Liver (tissue), 9 donors: ENCODE results near the gene YTHDF2. TPM values are rescaled to one million over a fixed set of nuclear protein-coding genes. Genes with fewer than 3 reads are reported as not detected.

Experiments used
- DNase-seq: peaks from one replicate; pipeline ENCODE4 v3.0.0-alpha.2; 2017; ENCODE audit warnings: low spot score
- H3K27ac ChIP-seq, 2 donors: one replicate each; pipeline ENCODE4 v1.7.0; 2013; ENCODE audit warnings: inconsistent platforms in 2 of 2, low read length in 2 of 2, control low read depth in 1 of 2, low read depth in 1 of 2, mild to moderate bottlenecking in 1 of 2
- H3K27me3 ChIP-seq, 4 donors: one replicate each; pipeline versions ENCODE4 v1.6.1 to v1.7.0; 2013; ENCODE audit warnings: low read length in 3 of 4, inconsistent platforms in 1 of 4, mild to moderate bottlenecking in 1 of 4, moderate library complexity in 1 of 4; ENCODE audit not compliant: control insufficient read depth in 4 of 4, insufficient read depth in 4 of 4
- H3K36me3 ChIP-seq, 4 donors: one replicate each; pipeline versions ENCODE4 v1.6.1 to v1.7.0; 2013; ENCODE audit warnings: low read length in 3 of 4, mild to moderate bottlenecking in 3 of 4, low read depth in 1 of 4, moderate library complexity in 1 of 4; ENCODE audit not compliant: control insufficient read depth in 4 of 4, insufficient read depth in 3 of 4
- H3K4me1 ChIP-seq, 4 donors: one replicate each; pipeline versions ENCODE4 v1.6.1 to v1.7.0; 2013; ENCODE audit warnings: low read length in 3 of 4, mild to moderate bottlenecking in 3 of 4, moderate library complexity in 1 of 4; ENCODE audit not compliant: control insufficient read depth in 4 of 4, insufficient read depth in 4 of 4
- H3K4me3 ChIP-seq, 3 donors: one replicate each; pipeline versions ENCODE4 v1.6.1 to v1.7.0; 2013; ENCODE audit warnings: low read length in 3 of 3, control low read depth in 1 of 3, low read depth in 1 of 3, mild to moderate bottlenecking in 1 of 3
- H3K9ac ChIP-seq, 2 donors: one replicate each; pipeline ENCODE4 v1.7.0; 2013; ENCODE audit warnings: low read length in 2 of 2, mild to moderate bottlenecking in 2 of 2, moderate library complexity in 2 of 2, control low read depth in 1 of 2, low read depth in 1 of 2
- H3K9me3 ChIP-seq, 4 donors: one replicate each; pipeline versions ENCODE4 v1.6.1 to v1.7.0; 2013; ENCODE audit warnings: low read length in 3 of 4; ENCODE audit not compliant: control insufficient read depth in 4 of 4
- ATF3 ChIP-seq: IDR thresholded peaks from 2 replicates; pipeline ENCODE4 v1.6.1; 2016; ENCODE audit warnings: antibody characterized with exemption
- CTCF ChIP-seq: fragments of 150-350 bp; IDR thresholded peaks from 2 replicates; pipeline ENCODE4 v1.5.1; 2017; ENCODE audit warnings: improper control_type of control experiment, low read depth, low read length; ENCODE audit not compliant: missing input control
- EGR1 ChIP-seq, 2 donors: IDR thresholded peaks; 2 replicates each; pipeline ENCODE4 v1.6.1; 2016 to 2018; ENCODE audit warnings: antibody characterized with exemption in 2 of 2, low read depth in 2 of 2
- FOXA1 ChIP-seq: IDR thresholded peaks from 2 replicates; pipeline ENCODE4 v1.6.1; 2016; ENCODE audit warnings: antibody characterized with exemption
- FOXA2 ChIP-seq: IDR thresholded peaks from 2 replicates; pipeline ENCODE4 v1.6.1; 2016; ENCODE audit warnings: antibody characterized with exemption
- GABPA ChIP-seq, 2 donors: IDR thresholded peaks in 1 of 2; conservative IDR thresholded peaks in 1 of 2; 2 replicates each; pipeline ENCODE4 v1.6.1; 2016; ENCODE audit warnings: antibody characterized with exemption in 2 of 2, mild to moderate bottlenecking in 1 of 2, moderate library complexity in 1 of 2
- HNF4A ChIP-seq, 2 donors: conservative IDR thresholded peaks; 2 replicates each; pipeline ENCODE4 v1.6.1; 2016; ENCODE audit warnings: antibody characterized with exemption in 2 of 2, mild to moderate bottlenecking in 2 of 2
- HNF4G ChIP-seq: IDR thresholded peaks from 2 replicates; pipeline ENCODE4 v1.6.1; 2016; ENCODE audit warnings: antibody characterized with exemption
- JUND ChIP-seq, 2 donors: IDR thresholded peaks; 2 replicates each; pipeline ENCODE4 v1.6.1; 2016; ENCODE audit warnings: antibody characterized with exemption in 2 of 2
- MAX ChIP-seq: IDR thresholded peaks from 2 replicates; pipeline ENCODE4 v1.6.1; 2016; ENCODE audit warnings: antibody characterized with exemption
- NR2F2 ChIP-seq: IDR thresholded peaks from 2 replicates; pipeline ENCODE4 v1.6.1; 2016; ENCODE audit warnings: antibody characterized with exemption
- RAD21 ChIP-seq, 2 donors: IDR thresholded peaks; 2 replicates each; pipeline ENCODE4 v1.6.1; 2016; ENCODE audit warnings: antibody characterized with exemption in 2 of 2, mild to moderate bottlenecking in 2 of 2
- REST ChIP-seq: IDR thresholded peaks from 2 replicates; pipeline ENCODE4 v1.6.1; 2016; ENCODE audit warnings: antibody characterized with exemption, mild to moderate bottlenecking
- RXRA ChIP-seq, 2 donors: IDR thresholded peaks; 2 replicates each; pipeline ENCODE4 v1.6.1; 2017 to 2018; ENCODE audit warnings: antibody characterized with exemption in 2 of 2, mild to moderate bottlenecking in 1 of 2
- SP1 ChIP-seq: IDR thresholded peaks from 2 replicates; pipeline ENCODE4 v1.6.1; 2018; ENCODE audit warnings: antibody characterized with exemption, mild to moderate bottlenecking
- TAF1 ChIP-seq: conservative IDR thresholded peaks from 2 replicates; pipeline ENCODE4 v1.6.1; 2016; ENCODE audit warnings: antibody characterized with exemption, mild to moderate bottlenecking
- YY1 ChIP-seq: IDR thresholded peaks from 2 replicates; pipeline ENCODE4 v1.6.1; 2016; ENCODE audit warnings: antibody characterized with exemption, mild to moderate bottlenecking
- ZBTB33 ChIP-seq: IDR thresholded peaks from 2 replicates; pipeline ENCODE4 v1.6.1; 2016; ENCODE audit warnings: antibody characterized with exemption
- polyA plus RNA-seq, 2 donors: library from polyadenylated mRNA; stranded (reverse) in 1 of 2; unstranded in 1 of 2; fragments of 200-250 nt in 1 of 2; fragments of >200 nt in 1 of 2; fragmentation: Nextera tagmentation in 1 of 2; extraction: Ambion mirVana in 1 of 2; gene quantifications; one replicate each; pipeline versions ENCODE4 v1.2.1 to v1.2.3, GENCODE V29; 2013 to 2015
- total RNA-seq, 2 donors: library from RNA; depleted of rRNA; stranded (reverse); fragments of >200 nt; gene quantifications; one replicate each; pipeline ENCODE4 v1.2.3, GENCODE V29; 2014
- donor health status: healthy.
- donor health status: healthy.
- donor health status: healthy.
- donor health status: healthy.
- donor health status: healthy.

The YTHDF2 gene
- total and polyA plus RNA-seq, 4 donors = 21.1 to 37.9 (median 29.9) TPM

- H3K4me1 ChIP-seq = peaks cover 4 to 37% (median 22%) of the 10 kb centered on the region in 4 donors
- no peak for TF ChIP-seq NR2F2
- no peak for TF ChIP-seq TAF1
- TF ChIP-seq ZBTB33 = no peak
- TF ChIP-seq ATF3 = no peak
- TF ChIP-seq JUND (IDR thresholded peaks at IDR 0.05) = no peak
- TF ChIP-seq FOXA2 = no peak
- no peak for TF ChIP-seq MAX
- no peak for TF ChIP-seq FOXA1
- TF ChIP-seq REST = no peak
- TF ChIP-seq HNF4G = no peak
- no peak for TF ChIP-seq YY1
- no peak for TF ChIP-seq SP1
- TF ChIP-seq EGR1 (IDR thresholded peaks at IDR 0.05; ENCODE audit: low read depth in 2 of 2) = no peak
- TF ChIP-seq RXRA (IDR thresholded peaks at IDR 0.05) = no peak
- no peak for TF ChIP-seq CTCF
- TF ChIP-seq HNF4A (conservative IDR thresholded peaks at IDR 0.05) = no peak
- TF ChIP-seq RAD21 (IDR thresholded peaks at IDR 0.05) = no peak
- no peak for TF ChIP-seq GABPA (IDR thresholded peaks at IDR 0.05 in 1 of 2, conservative IDR thresholded peaks at IDR 0.05 in 1 of 2)
- H3K9ac ChIP-seq = peak overlapping the region in 1 of 2 donors; percentile 7
- H3K36me3 ChIP-seq = peaks cover 20 to 49% (median 34%) of the 10 kb centered on the region in 4 donors
- no peak for DNase-seq
- no peak overlapping the region for H3K4me3 ChIP-seq
- H3K9me3 ChIP-seq = no peaks in the 10 kb centered on the region
- no peak overlapping the region for H3K27ac ChIP-seq
- H3K27me3 ChIP-seq = no peaks in the 10 kb centered on the region
Observed at GRCh38 chr1:28740118-28740517, 3.4 kb downstream of the YTHDF2 start.
